HL-60 (cell line): ENCODE results near the gene ARID5B.

Experiments used
- DNase-seq, 2 experiments: peaks; one replicate each; pipeline ENCODE4 v3.0.0-alpha.2; 2010 to 2020; ENCODE audit warnings: low read depth in 1 of 2, low spot score in 1 of 2
- H3K27ac ChIP-seq: fragments of 250-450 bp; sonication (Bioruptor Pico); replicated peaks from 2 replicates; pipeline ENCODE4 v1.5.1; 2020; ENCODE audit warnings: mild to moderate bottlenecking, moderate library complexity
- H3K27me3 ChIP-seq: fragments of 250-450 bp; sonication (Bioruptor Pico); 2 replicates; pipeline ENCODE4 v1.5.1; 2021; ENCODE audit warnings: mild to moderate bottlenecking, moderate library complexity; ENCODE audit not compliant: insufficient read depth, poor library complexity, severe bottlenecking
- H3K4me3 ChIP-seq: replicated peaks from 2 replicates; pipeline ENCODE4 v1.5.1; 2011; ENCODE audit warnings: mild to moderate bottlenecking, control low read depth, low read length; ENCODE audit not compliant: insufficient read depth
- GABPA ChIP-seq: IDR thresholded peaks from 2 replicates; pipeline ENCODE4 v1.6.1; 2012; ENCODE audit warnings: low read depth
- POLR2AphosphoS5 ChIP-seq: IDR thresholded peaks from 2 replicates; pipeline ENCODE4 v1.6.1; 2012; ENCODE audit warnings: low read depth
- REST ChIP-seq: IDR thresholded peaks from 2 replicates; pipeline ENCODE4 v1.6.1; 2012; ENCODE audit warnings: low read depth; ENCODE audit not compliant: insufficient replicate concordance
- SPI1 ChIP-seq: IDR thresholded peaks from 2 replicates; pipeline ENCODE4 v1.6.1; 2012; ENCODE audit warnings: low read depth, mild to moderate bottlenecking, borderline replicate concordance
- TF ChIP-seq, protein P1 (sequence below): IDR thresholded peaks from one replicate; pipeline ENCODE4 v1.5.1; 2011; ENCODE audit warnings: low read length, control low read depth, inconsistent platforms; ENCODE audit not compliant: insufficient read depth

Gene ARID5B

GRCh38 chr10:62002753-62003152 is 101.3 kb downstream of the ARID5B start:
- DNase-seq = no peak
- Histone ChIP-seq H3K27me3 (no peaks in the 10 kb centered on the region), H3K27ac (no peak overlapping the region), H3K4me3 (no peak overlapping the region)
- TF ChIP-seq, protein P1, sequence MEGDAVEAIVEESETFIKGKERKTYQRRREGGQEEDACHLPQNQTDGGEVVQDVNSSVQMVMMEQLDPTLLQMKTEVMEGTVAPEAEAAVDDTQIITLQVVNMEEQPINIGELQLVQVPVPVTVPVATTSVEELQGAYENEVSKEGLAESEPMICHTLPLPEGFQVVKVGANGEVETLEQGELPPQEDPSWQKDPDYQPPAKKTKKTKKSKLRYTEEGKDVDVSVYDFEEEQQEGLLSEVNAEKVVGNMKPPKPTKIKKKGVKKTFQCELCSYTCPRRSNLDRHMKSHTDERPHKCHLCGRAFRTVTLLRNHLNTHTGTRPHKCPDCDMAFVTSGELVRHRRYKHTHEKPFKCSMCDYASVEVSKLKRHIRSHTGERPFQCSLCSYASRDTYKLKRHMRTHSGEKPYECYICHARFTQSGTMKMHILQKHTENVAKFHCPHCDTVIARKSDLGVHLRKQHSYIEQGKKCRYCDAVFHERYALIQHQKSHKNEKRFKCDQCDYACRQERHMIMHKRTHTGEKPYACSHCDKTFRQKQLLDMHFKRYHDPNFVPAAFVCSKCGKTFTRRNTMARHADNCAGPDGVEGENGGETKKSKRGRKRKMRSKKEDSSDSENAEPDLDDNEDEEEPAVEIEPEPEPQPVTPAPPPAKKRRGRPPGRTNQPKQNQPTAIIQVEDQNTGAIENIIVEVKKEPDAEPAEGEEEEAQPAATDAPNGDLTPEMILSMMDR = no peak
- no peak for TF ChIP-seq GABPA
- TF ChIP-seq POLR2AphosphoS5 = no peak
- TF ChIP-seq REST = no peak
- no peak for TF ChIP-seq SPI1

DNA sequence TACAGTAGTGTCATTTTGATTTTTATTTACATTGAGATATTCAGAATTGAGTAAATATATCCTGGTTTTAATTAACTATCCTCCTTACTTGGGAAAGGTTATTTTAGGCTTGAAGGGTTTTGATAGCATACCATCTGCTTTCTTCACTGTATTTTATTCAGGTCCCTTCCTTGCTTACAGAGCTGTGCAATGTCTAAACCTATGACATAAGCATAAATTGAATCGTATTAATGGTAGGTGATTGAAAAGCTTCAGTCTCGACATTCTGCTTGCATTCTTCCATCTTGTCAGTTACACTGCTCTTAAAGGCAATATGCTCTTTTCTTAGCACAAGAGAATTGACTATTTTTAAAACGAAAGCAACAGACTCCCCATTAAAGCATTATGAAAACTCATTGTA is 102.5 kb downstream of the ARID5B start:
- TF ChIP-seq POLR2AphosphoS5 (no peak), GABPA (no peak), SPI1 (no peak), REST (no peak)
- TF ChIP-seq, protein P1 = no peak
- Histone ChIP-seq H3K27ac (no peak overlapping the region), H3K4me3 (no peak overlapping the region), H3K27me3 (no peaks in the 10 kb centered on the region)
- DNase-seq = no peak

- no peak for DNase-seq
These were observed 103.8 kb downstream of the ARID5B start for GRCh38 chr10:62005281-62005680.

More at GRCh38 chr10:62005281-62005680, 103.8 kb downstream of the ARID5B start:
- TF ChIP-seq REST (no peak), POLR2AphosphoS5 (no peak), SPI1 (no peak), GABPA (no peak)
- TF ChIP-seq, protein P1 = no peak
- no peak overlapping the region for H3K4me3 ChIP-seq
- no peaks in the 10 kb centered on the region for H3K27me3 ChIP-seq
- H3K27ac ChIP-seq = no peak overlapping the region
